ENCODE data around the gene ZNF311.

GRCh38 chr6:29035951-29036350 lies 30.8 kb upstream of the ZNF311 start:
- TF ChIP-seq CTCF (conservative IDR thresholded peaks at IDR 0.05 in 1 of 2, IDR thresholded peaks at IDR 0.05 in 1 of 2; ENCODE audit: low read depth in 1 of 2, low read length in 2 of 2) (no peak), EZH2 (IDR thresholded peaks at IDR 0.05; ENCODE audit: low read length, missing control alignments) (no peak)
